HG03575 (cell line): Measurements from ENCODE around the gene CXorf65.

Experiments
- ATAC-seq: cut with Tn5 transposase; IDR thresholded peaks from one replicate; pipeline ENCODE4 v1.9.1; 2021; ENCODE audit not compliant: unreplicated experiment, insufficient number of reproducible peaks, low FRiP score; ENCODE audit errors: extremely low read depth

CXorf65 gene

DNA sequence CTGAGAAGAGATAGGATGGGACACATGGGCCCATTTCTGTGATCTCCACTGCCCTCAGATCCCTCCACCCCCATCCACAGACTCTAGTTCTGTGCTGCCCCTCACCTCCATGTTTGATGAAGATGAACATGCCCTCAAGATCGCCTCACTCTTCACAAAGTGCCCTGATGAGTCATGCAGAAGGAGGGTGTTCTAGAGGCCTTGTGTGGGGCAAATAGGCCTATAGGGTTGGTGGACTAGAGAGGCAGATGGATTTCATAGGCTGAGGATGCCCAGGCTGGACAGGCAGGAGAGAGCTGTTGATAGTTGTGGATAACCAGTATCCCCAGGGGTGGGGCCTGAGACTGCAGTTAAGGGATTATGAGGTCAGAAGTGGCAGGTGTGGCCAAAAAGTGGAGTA lies at the start of gene CXorf65:
TSS of gene CXorf65 (minus strand) at position 314 of the 400 bp plus-strand sequence. CDS start at position 130, 184 bp downstream.
- ATAC-seq = no peak

DNA sequence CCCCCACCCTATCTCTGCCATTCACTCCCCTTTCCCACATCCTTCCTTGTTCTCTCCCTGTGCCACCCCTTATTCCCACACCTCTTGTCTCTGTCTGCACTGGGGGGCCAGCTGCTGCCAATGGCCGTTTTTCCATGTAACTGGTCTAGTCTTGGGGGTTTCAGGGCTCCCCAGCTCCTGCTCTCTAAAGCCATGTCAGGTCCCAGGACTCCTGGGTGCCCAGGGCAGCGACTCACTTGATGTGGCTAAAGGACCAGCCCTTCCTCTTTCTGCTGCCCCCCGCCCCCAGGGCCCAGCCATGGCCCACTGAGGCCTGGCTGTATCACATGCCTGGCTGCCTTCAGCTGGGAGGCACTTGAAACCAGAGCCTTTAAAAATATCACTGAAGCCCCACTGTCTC lies 48.1 kb upstream of the CXorf65 start:
- no peak for ATAC-seq

DNA sequence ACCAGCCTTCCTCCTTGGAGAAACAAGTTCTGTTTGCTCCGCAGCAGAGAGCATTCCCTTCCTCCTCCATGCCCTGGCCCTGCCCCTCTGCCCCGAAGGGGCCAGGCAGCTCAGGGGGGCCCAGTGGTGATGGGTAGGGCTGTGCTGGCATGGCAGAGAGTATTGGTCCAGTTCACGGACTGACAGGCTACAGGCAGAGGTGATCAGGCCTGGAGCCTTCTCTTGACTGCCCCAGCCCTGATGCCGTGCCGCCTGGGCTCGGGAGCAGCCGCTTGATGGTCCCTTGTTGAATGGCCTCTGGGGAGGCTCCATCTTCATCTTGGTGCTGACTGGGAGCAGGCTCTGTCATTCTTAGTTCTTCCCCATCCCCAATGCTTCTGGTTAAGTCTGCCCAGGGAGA lies 47.7 kb upstream of the CXorf65 start:
- no peak for ATAC-seq

DNA sequence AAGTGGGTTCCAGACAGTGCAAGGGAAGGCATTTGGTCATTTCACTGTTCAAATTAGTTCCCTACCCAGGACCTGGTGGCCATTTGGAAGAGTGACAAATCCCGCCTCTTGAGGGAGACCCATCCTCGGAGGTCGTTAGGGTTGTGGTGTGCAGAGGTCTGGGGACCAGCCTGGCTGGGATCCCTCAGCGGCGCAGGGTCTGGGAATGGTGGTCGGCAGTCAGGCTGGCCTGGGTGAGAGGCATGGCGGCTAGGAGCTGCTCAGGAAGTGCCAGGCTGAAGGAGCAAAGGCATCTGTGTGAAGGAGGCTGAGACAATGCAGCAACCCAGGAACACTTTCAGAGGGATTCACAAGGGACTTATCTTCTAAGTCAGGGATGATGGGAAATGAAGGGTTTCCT lies 44.8 kb upstream of the CXorf65 start:
- ATAC-seq = no peak

DNA sequence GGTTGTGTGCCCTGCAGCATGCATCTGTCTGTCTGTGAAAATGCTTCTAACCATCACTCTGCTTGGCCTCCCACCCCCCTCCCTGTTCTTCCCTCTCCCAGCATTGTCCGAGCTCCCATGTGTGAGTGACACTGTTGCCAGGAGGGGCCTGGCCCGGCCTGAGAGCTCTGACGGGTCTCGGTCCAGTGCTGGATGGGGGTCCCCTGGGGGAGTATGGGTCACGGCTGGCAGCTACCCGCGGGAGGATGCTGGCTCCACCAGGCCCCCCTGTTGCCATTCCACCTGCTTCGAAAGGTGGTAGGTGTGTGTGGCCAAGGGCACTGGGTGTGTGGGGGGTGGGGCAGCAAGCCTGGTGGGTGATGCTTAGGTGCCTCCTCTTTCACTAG lies 41.7 kb upstream of the CXorf65 start:
- ATAC-seq = no peak

DNA sequence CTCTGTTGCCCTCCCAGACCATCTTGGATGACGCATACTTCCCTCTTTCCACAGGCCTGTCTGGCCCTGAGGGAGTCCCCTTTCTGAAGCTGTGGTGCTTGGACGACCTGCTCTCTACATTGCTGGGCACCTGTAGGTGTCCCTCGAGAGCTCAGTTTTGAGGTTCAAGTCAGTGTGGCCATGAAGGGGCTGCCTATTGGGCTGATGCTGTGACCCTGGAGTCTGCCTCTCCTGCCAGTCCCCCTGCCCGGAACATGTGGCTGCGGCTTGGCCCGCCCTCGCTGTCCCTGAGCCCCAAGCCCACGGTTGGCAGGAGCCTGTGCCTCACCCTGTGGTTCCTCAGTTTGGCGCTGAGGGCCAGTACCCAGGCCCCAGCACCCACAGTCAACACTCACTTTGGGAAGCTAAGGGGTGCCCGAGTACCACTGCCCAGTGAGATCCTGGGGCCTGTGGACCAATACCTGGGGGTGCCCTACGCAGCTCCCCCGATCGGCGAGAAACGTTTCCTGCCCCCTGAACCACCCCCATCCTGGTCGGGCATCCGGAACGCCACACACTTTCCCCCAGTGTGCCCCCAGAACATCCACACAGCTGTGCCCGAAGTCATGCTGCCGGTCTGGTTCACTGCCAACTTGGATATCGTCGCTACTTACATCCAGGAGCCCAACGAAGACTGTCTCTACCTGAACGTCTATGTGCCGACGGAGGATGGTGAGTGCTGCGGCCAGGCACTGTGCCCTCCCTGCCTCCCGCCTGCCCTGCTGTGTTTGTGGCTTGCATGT lies 41.1 kb upstream of the CXorf65 start:
- ATAC-seq = no peak

DNA sequence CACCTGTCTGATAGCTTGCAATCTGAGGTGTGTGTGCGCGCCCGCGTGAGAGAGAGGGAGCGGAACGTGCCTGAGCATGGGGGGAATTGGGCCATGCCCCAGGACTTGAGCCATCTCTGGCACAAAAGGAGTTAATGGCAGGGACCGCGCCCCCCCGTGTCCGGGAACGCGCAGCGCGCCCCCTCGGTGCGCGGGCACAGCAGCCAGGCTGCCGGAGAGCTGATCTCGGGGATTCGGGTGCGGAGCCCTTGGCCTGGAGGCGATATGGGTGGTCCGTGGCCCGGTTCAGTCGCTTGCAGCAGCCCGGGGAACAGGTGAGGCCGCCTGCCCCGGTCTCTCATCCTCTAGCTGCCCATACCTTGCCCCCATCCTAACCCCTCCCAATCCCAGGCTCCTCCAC lies 38.1 kb upstream of the CXorf65 start, which contains the start of gene NLGN3:
TSS of gene NLGN3 (plus strand) at position 191 of the 400 bp plus-strand sequence. CDS start 2,909 bp downstream, outside the sequence.
- ATAC-seq = no peak

DNA sequence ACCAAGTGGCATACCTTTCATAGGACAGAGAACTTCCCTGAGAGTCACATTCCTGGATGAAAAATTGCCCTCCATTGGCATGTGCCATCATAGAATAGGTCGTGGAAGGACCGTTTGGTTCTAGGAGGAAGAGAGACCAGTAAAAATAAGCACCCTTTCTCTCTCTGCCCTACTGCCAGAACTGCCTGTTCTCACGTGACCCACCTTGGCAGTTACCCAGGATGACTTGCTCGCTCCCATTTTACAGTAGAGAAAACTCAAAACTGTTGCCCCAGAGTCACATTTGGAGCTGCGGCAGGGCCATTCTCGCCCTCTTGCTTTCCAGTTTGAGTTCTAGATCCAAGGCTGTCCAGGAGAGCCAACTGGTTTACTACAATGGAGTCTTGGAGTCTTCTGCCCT lies 37.0 kb upstream of the CXorf65 start:
- no peak for ATAC-seq

DNA sequence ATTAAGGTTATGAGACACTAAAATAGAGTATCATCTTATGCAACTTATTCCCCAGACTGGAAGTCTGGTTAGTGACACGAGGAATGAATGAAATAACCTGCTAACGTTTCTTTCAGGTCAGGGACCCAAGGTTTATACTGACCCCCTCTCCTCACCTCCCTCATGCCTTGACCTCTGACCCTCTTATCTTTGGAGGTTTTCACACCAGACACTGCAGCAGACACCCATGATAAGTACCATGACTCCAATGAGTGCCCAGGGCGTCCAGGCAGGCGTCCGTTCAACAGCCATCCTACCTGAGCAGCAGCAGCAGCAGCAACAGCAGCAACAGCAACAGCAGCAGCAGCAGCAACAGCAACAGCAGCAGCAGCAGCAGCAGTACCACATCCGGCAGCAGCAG lies 33.9 kb upstream of the CXorf65 start:
- ATAC-seq = no peak

DNA sequence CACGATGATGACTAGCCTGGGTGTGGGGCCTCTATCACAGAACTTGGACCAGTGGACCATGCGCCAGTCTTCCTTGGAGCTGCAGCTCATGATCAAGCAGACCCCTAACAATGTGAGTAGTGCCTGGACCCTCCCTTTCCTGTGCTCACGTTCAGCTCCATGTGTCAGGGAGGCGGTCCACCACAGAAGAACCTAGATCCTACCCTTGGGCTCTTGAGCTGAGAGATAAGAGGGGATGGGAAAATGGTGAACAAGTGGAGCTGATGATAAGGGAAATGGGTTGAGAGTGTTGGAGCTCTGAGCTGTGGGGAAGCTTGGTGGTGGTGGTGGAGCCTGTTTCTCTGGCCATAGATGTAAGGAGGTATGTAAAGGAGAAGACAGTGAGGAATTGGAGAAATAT lies 25.0 kb upstream of the CXorf65 start:
- no peak for ATAC-seq

DNA sequence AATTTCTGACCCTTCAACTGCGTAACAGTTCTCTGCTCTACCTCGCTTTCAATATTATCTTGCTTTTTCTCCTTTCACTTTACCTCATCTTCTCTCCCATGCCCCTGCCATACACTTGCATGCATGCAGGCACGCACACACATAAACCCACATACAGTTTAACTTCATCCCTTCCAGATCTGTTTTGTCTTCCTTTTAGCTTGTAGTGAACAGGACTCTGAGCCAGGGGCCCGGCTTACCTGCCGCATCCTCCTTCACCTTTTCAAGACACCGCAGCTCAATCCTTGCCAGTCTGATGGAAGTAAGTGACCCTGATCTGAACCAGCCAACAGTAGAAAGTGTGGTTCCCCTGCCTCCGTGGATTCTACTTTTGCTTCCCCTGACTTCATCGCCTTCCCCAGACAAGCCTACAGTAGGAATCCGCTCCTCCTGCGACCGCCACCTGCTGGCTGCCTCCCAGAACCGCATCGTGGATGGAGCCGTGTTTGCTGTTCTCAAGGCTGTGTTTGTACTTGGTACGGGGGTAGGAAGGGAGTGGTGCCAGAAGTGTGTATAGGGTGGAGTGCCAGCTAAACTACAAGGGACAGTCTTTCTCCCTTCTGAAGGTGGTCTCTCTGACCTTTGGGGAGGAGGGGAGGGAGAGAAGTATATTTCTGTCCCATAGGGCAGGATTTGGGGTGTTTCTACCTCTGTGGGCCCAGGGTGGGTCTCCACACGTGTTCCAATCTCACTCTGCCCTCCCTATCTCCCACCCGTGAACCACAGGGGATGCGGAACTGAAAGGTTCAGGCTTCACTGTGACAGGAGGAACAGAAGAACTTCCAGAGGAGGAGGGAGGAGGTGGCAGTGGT lies 22.6 kb upstream of the CXorf65 start:
- no peak for ATAC-seq

DNA sequence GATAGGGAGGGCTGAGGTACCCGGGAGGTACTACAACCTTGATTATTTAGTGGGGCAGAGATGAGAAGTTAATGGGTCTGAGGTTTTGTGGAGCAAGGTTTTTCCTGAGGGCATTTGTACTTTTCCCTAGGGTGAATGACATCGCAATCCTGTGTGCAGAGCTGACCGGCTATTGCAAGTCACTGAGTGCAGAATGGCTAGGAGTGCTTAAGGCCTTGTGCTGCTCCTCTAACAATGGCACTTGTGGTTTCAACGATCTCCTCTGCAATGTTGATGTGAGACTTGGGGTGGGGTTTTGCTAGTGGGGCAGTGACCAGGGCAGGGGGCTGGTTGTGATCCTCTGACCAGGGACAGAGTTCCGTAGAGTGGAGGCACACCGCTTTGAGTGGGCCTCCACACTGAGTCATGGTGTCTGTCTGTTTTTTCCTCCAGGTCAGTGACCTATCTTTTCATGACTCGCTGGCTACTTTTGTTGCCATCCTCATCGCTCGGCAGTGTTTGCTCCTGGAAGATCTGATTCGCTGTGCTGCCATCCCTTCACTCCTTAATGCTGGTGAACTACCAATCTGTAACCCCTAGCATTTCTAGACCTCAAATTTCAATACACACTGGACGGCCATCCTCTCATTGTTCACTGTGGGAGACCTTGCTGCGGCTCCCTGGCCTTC lies 21.8 kb upstream of the CXorf65 start:
- ATAC-seq = no peak

DNA sequence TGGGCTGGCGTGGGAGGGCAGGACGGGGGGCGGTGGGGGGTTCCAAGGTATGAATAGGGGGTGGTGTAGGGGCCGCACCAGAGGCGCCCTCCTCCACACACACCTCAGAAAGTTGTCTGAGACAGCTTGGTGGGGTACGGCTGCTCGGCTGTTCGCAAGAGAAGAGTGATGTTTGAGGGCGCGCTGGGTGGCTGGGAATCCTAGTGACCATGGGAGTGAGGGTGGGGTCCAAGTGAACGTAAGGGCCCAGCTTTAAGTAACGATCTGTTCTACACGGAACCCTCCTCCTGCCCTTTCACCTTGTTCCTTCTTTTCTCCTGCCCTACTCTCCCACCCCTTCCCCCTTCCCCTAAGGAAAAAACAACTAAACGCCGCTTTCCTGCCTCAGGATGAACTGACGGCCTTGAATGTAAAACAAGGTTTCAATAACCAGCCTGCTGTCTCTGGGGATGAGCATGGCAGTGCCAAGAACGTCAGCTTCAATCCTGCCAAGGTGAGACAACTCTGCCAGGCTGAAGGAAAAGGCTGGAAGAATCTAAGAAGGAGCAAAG lies 12.5 kb upstream of the CXorf65 start:
- no peak for ATAC-seq

DNA sequence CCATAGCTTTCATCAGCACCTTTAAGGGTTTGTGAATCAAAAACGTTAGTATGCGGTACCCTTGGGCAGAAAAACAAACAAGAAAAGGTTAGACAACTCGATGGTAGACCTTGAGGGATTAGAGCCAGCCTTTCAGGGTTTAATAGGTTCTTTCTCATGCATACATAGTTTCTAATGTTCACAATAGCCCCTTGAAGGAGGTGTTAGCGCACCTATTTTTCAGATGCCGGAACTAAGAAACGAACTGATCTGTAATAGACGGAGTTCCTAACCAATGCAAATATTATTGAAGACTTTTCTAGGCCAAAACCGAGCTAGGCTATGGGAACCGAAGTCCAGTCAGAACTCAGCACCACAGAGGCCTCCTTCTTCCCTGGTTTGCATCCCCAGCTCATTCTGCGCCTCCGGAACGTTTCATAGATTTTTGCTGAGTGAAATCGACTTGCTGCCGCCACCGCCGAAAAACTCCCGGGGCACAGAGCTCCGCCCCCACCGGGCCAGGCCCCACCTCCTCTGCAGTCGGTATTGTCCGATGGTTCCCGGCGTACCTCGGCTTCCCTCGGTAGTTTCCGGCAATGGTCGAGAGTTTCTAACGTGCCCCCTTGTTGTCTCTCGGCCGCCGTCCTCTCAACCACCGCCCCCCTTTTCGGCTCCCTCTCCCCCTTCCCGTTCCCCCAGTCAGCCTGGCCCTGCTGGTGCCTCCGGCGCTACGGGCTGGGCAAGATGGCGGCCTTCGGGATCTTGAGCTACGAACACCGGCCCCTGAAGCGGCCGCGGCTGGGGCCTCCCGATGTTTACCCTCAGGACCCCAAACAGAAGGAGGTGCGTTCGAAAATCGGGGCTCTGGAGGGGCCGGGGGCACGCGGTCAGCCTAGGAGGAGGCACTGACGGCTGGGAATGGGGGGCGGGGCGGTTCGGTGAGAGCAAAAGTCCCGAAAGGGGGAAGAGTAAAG lies 11.8 kb upstream of the CXorf65 start, which contains the start of gene MED12:
TSS of gene MED12 (plus strand) at position 565 of the 953 bp plus-strand sequence. CDS start at position 724, 159 bp downstream.
- no peak for ATAC-seq

DNA sequence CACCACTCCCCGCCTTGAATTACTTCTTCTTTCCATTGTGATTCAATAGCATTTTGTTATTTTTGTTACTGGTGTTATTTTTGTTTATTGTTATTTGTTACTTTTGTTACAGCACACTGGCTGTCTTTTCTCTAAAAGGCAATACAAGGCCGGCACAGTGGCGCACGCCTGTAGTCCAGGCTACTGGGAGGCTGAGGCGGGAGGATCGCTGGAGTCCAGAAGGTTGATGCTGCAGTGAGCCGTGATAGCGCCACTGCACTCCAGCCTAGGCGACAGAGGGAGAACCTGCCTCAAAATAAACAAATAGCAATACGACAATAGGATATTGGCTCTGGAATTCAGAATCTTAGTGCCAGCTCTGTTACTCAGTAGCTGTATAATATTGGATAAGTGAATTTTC lies 10.8 kb upstream of the CXorf65 start:
- no peak for ATAC-seq

DNA sequence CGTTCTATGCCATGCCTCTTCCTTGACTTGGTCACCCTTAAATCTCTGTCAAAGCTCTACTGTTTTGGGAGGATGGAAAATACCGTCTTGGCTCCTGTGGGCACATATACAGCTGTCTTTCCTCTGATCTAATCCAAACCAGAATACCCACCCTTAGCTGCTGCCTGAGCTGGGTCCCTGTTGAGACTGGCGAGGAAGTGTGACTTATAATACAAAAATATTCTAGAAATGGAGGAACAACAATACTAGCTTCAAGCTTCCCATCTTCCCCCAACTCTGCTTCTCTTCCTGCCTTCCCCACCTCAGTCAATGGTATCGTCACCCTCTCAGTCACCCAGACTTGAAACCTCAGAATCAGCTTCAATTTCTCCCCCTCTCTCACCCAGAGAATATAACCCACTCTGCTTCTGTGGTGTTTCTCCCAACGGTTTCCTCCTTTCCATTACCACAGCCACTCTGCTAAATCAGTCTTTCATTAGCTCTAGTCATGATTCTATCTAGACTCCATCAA lies 5.4 kb upstream of the CXorf65 start:
- no peak for ATAC-seq

DNA sequence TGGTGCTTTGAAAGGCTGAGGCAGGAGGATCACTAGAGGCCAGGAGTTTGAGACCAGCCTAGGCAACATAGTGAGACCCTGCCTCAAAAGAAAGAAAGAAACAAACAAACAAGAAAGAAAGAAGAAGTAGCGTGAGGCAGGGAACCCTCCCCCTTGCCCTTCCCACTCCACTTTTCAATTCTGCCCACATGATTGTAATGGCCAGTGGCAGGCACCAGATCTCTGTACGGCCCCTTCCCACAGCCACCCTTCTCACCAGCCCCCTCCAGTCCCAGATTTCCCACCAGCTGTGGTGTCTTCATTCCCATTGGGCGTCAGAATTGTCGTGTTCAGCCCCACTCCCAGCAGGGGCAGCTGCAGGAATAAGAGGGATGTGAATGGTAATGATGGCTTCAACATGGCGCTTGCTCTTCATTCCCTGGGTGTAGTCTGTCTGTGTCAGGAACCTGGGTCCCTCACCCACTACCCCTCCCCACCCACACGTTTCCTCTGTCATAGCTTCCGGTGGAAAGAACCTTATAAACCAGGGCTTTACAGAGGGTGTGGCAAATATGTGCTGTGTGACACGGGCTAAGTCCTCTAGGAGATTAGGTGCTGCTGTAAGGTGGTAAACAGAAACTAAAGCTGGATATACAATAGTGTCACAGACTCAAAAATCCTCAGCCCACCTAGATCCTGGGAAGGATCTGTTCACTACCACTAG lies 4.8 kb upstream of the CXorf65 start, which contains the start of gene IL2RG:
TSS of gene IL2RG (minus strand) at position 437 of the 703 bp plus-strand sequence. CDS start at position 399, 38 bp downstream.
- ATAC-seq = no peak
